MCF 10A (cell line): ENCODE results near the gene NOXO1. TPM values are rescaled to one million over a fixed set of nuclear protein-coding genes. Genes with fewer than 3 reads are reported as not detected.

Source experiments
- BruUV-seq: library from RNA; stranded (reverse); fragments of 400-500 nt; replicated peaks from 2 replicates; lab custom pipeline; 2021; lab: Mats Ljungman, UMichigan
- CTCF ChIA-PET: fragments of 300-600 bp; sonication (Branson Sonifier 250); formaldehyde crosslinking; extraction: SDS; loops from one replicate; lab custom pipeline; 2021; ENCODE audit warnings: antibody characterized with exemption, inconsistent platforms; lab: Yijun Ruan, JAX
- POLR2A ChIA-PET: fragments of 300-600, 350-650 bp; sonication (Branson Sonifier 250); formaldehyde crosslinking; extraction: SDS; loops from one replicate; lab custom pipeline; 2020; ENCODE audit warnings: antibody characterized with exemption, inconsistent platforms; lab: Yijun Ruan, JAX
- DNase-seq: peaks from one replicate; pipeline ENCODE4 v3.0.0-alpha.2; 2018; ENCODE audit not compliant: unreplicated experiment
- H3K27ac Mint-ChIP-seq: one replicate; pipeline ENCODE4 v1.8.0; 2022; ENCODE audit warnings: mild to moderate bottlenecking, low read depth, mixed read lengths; ENCODE audit not compliant: unreplicated experiment
- H3K27me3 Mint-ChIP-seq: one replicate; pipeline ENCODE4 v1.8.0; 2022; ENCODE audit warnings: mixed read lengths; ENCODE audit not compliant: insufficient read depth, unreplicated experiment
- H3K36me3 Mint-ChIP-seq: one replicate; pipeline ENCODE4 v1.8.0; 2022; ENCODE audit warnings: mild to moderate bottlenecking, moderate library complexity, mixed read lengths; ENCODE audit not compliant: insufficient read depth, unreplicated experiment
- H3K4me1 Mint-ChIP-seq: one replicate; pipeline ENCODE4 v1.8.0; 2022; ENCODE audit warnings: mixed read lengths; ENCODE audit not compliant: insufficient read depth, unreplicated experiment
- H3K4me3 Mint-ChIP-seq: one replicate; pipeline ENCODE4 v1.8.0; 2022; ENCODE audit warnings: mild to moderate bottlenecking, moderate library complexity, mixed read lengths; ENCODE audit not compliant: unreplicated experiment
- H3K9me3 Mint-ChIP-seq: one replicate; pipeline ENCODE4 v1.8.0; 2022; ENCODE audit warnings: mixed read lengths; ENCODE audit not compliant: unreplicated experiment
- intact Hi-C: fragments of 100-400 bp; cut with micrococcal nuclease; formaldehyde crosslinking; loops from 2 replicates; pipeline ENCODE4 v1.14.1; 2022
- total RNA-seq: library from RNA; stranded (reverse); gene quantifications from 2 replicates; pipeline ENCODE4 v1.2.3, GENCODE V29; 2022
- TF ChIP-seq, protein P1 (sequence below): fragments of 200-600 bp; IDR thresholded peaks from one replicate; pipeline ENCODE4 v1.8.0; 2022; ENCODE audit warnings: antibody characterized with exemption, mild to moderate bottlenecking; ENCODE audit not compliant: unreplicated experiment

Gene NOXO1
- total RNA-seq, 1 experiment from 2014 or later, result 1.1 TPM

GRCh38 chr16:1998360-1998835, 17.1 kb upstream of the NOXO1 start:
- no TSS peak for BruUV-seq
- Mint-ChIP-seq H3K9me3 (no peaks in the 10 kb centered on the region), H3K4me1 (peaks cover 13% of the 10 kb centered on the region), H3K27me3 (no peaks in the 10 kb centered on the region), H3K27ac (no peak overlapping the region), H3K4me3 (no peak overlapping the region), H3K36me3 (peaks cover 67% of the 10 kb centered on the region)
- ChIA-PET CTCF (interaction anchor here (0.6 kb wide), 1 partner anchor 74 kb away, joined by 3 read pairs; no protein-coding TSS in a partner anchor), POLR2A (interaction anchor here (1.5 kb wide), 1 partner anchor 10 kb away, joined by 4 read pairs; no protein-coding TSS in a partner anchor)
- intact Hi-C loops, result no loop called here
- DNase-seq, result no peak
- TF ChIP-seq, protein P1, sequence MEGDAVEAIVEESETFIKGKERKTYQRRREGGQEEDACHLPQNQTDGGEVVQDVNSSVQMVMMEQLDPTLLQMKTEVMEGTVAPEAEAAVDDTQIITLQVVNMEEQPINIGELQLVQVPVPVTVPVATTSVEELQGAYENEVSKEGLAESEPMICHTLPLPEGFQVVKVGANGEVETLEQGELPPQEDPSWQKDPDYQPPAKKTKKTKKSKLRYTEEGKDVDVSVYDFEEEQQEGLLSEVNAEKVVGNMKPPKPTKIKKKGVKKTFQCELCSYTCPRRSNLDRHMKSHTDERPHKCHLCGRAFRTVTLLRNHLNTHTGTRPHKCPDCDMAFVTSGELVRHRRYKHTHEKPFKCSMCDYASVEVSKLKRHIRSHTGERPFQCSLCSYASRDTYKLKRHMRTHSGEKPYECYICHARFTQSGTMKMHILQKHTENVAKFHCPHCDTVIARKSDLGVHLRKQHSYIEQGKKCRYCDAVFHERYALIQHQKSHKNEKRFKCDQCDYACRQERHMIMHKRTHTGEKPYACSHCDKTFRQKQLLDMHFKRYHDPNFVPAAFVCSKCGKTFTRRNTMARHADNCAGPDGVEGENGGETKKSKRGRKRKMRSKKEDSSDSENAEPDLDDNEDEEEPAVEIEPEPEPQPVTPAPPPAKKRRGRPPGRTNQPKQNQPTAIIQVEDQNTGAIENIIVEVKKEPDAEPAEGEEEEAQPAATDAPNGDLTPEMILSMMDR, result no peak

DNA sequence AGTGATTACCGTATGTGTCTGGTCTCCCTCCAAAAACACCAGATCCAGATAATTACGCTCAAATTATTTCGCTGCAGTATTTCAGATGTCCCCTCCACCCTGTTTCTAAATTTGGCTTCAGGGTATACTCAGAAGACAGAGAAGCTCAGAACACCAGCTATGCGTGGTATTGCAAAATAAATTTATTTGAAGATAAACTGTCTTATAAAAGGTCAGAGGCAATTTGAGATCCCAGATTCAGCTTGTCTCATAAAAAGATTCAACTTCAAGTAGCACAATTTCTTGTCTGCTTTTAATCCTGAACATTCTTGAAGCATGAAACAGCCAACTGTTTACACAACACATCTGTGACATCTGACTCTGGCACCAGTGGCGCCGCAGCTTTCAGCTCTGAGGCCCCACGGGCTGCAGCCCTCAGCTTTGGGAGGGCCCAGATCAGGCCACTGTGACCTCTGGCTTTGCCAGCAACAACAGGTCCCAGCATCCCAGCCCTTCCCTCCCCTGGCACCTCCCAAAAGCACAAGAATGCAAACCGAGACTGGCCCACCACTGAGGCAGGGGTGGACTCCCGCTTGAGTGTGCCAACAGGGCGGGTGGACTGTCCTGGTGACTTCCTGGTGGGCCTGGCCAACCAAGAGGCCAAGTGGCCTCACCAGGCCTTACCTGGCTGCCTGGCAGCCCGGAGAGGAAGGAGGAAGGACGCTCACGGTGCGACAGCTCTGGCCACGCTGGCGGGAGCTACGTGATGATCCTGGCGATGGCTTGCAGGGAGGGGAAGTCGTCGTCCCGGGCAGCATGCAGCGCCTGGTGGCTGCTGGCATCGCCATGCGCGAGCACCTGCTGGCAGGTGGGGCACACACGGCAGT, 16.5 kb upstream of the NOXO1 start:
- no peak overlapping the region for H3K4me3 Mint-ChIP-seq
- TSS peak; percentile 41 for BruUV-seq
- intact Hi-C loops, result no loop called here
- H3K36me3 Mint-ChIP-seq, result peaks cover 60% of the 10 kb centered on the region
- TF ChIP-seq, protein P1, result no peak
- H3K27me3 Mint-ChIP-seq, result no peaks in the 10 kb centered on the region
- ChIA-PET POLR2A (interaction anchor here (0.7 to 4.8 kb wide), 4 partner anchors 10 to 47 kb away, joined by 4 to 41 read pairs (median 9); partner anchors contain the start of genes GFER and ZNF598), CTCF (interaction anchor here (0.6 kb wide), 1 partner anchor 74 kb away, joined by 3 read pairs; no protein-coding TSS in a partner anchor)
- no peaks in the 10 kb centered on the region for H3K9me3 Mint-ChIP-seq
- H3K27ac Mint-ChIP-seq, result no peak overlapping the region
- no peak for DNase-seq
- H3K4me1 Mint-ChIP-seq, result peaks cover 13% of the 10 kb centered on the region

DNA sequence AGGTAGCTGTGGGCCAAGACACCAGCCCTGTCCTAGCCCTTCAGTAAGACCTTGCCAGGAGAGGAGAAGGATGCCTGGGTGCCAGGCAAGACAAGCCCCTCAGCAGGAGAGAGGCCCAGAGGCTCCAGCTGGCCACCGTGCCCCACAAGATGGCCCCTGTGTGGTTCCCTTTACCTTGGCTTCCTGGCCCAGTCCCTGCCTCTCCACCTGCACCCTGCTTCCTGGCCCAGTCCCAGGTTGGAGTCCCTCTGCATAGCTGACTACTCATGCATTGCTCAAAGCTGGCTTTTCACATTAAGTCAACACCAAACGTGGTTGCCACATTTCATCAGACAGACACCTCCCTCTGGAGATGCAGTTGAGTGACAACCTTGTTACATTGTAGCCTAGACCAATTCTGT, 12.5 kb upstream of the NOXO1 start:
- POLR2A ChIA-PET, result interaction anchor here (1.0 to 4.8 kb wide), 7 partner anchors 9 to 29 kb away, joined by 3 to 41 read pairs (median 4); partner anchors contain the start of genes GFER, RPS2, TBL3 and ZNF598
- intact Hi-C loops, result no loop called here
- Mint-ChIP-seq H3K36me3 (peaks cover 41% of the 10 kb centered on the region), H3K9me3 (no peaks in the 10 kb centered on the region), H3K4me3 (no peak overlapping the region), H3K27me3 (no peaks in the 10 kb centered on the region), H3K4me1 (peaks cover 14% of the 10 kb centered on the region), H3K27ac (peak overlapping the region; percentile 80)
- CTCF ChIA-PET, result interaction anchor here (0.6 to 1.5 kb wide), 2 partner anchors 10 to 978 kb away, joined by 3 to 6 read pairs; no protein-coding TSS in a partner anchor
- TF ChIP-seq, protein P1, result no peak
- BruUV-seq, result no TSS peak
- peak; percentile 88 for DNase-seq

- TF ChIP-seq, protein P1, result no peak
- BruUV-seq, result no TSS peak
- CTCF ChIA-PET, result interaction anchor here (0.6 to 1.5 kb wide), 4 partner anchors 11 to 979 kb away, joined by 3 to 6 read pairs (median 3); no protein-coding TSS in a partner anchor
- H3K27ac Mint-ChIP-seq, result no peak overlapping the region
- H3K27me3 Mint-ChIP-seq, result no peaks in the 10 kb centered on the region
- no peak for DNase-seq
- peaks cover 38% of the 10 kb centered on the region for H3K36me3 Mint-ChIP-seq
- intact Hi-C loops, result no loop called here
- POLR2A ChIA-PET, result interaction anchor here (1.1 to 1.2 kb wide), 2 partner anchors 9 to 21 kb away, joined by 7 to 9 read pairs; partner anchors contain the start of genes GFER and TBL3
- H3K4me1 Mint-ChIP-seq, result peaks cover 18% of the 10 kb centered on the region
- H3K4me3 Mint-ChIP-seq, result no peak overlapping the region
- no peaks in the 10 kb centered on the region for H3K9me3 Mint-ChIP-seq
Observed at GRCh38 chr16:1992704-1993317, 11.5 kb upstream of the NOXO1 start.
